ENCODE measurements around the gene SGPP2.
"Not testable (repeated sequence)": the region's sequence is repeated elsewhere in the genome, so short reads cannot be mapped to it uniquely, and the experiment has no call there.

Gene SGPP2

DNA sequence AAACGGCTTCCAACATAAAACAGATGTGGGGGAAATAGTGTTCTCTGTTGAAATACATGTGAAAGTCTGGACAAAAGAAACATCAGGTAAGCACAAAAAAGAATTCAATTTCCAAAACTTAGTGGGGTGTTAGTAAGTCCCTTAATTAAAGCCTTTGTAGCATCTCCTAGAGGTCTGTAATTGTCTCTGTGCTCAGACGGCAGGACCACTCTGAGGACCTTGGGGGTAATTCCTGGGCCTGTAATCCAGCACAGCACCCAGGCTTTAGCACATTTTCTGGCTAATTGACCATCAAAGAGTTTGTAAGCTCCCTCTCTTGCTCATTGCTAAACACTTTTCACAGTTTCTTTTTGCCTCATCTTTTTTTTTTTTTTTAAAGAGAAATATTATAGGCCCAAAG is 151.3 kb downstream of the SGPP2 start:
- DNase-seq (ENCODE audit: low read depth, low spot score), result no peak

DNA sequence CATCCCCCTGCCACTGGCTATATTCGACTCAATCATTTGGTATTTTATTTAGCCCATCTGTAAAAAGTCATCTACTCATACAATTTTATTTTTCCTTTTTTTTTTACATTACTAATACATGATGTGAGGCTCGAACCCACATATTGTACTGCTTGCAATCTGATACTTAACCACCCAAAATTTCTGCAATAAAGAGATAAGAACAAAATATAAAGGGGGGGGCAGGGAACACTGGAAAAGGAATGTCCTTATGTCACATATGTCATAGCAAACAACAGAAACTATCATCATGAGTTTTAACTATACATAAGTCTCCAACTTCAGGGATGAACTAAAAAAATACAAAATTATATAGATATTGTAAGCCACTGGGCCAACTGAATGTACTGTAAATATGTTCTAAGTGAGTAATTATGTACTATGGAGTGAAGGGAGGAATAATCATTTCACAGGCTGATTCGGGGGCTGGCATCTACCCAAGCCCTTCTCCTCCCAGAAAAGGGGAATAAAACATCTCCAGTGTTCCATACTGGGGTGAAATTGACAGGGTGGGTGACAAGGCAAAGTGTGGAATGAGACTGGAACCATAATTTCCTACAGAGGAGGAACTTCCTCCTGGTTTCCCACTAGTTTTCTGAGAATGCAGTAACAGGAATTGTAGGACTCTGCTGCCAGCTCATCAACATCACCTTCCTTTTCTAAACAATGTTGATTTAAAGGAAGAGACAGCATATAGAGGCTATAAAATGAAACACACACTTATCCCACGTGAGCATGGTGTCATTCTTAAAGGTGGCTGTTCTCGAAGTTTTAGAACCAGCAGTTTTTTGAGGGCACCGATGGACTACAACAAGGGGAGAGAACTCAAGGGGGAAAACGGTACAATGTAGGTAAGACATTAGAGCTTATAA is 152.1 kb downstream of the SGPP2 start:
- DNase-seq (ENCODE audit: low read depth, low spot score), result no peak

DNA sequence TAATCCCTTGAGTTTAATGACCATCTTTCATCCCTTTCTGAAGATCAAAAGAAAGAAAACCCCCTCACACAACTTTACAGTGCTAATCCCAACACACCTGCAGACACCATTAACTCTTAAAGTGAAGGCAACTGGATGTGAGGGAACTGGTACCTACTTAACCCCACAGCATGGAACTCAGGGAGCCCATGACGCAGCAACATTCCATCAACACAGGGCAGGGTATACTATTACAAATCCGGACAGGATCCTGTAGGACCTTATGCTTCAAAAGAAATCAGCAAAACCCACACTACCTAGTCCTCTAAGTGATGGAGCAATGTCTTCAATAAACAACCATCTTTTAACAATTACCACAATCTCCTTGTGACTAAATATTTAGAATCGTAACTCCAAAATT is 153.0 kb downstream of the SGPP2 start:
- no peak for DNase-seq (ENCODE audit: low read depth, low spot score)

DNA sequence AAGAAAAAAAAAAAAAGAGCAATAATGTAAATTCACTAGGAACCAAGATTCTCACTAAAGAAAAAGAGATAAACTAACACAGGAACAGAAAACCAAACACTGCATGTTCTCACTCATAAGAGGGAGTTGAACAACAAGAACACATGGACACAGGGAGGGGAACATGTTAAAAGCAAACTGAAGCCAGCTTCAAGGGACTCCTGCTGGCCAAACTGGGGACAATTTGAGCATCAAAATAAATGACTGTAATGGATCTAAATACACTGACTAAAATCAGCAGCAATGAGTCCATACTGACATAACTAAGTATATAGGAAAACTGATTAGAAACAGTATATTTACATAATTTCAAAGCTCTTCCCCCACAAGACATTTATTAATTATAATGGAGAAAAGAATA is 158.6 kb downstream of the SGPP2 start:
- no peak for DNase-seq (ENCODE audit: low read depth, low spot score)

DNA sequence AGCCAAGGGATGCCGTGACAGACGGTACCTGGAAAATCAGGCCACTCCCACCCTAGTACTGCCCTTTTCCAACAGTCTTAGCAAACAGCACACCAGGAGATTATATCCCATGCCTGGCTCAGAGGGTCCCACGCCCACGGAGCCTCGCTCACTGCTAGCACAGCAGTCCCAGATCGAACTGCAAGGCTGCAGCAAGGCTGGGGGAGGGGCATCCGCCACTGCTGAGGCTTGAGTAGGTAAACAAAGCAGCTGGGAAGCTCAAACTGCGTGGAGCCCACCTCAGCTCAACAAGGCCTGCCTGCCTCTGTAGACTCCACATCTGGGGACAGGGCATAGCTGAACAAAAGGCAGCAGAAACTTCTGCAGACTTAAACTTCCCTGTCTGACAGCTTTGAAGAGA is 160.2 kb downstream of the SGPP2 start:
- not testable (repeated sequence) for DNase-seq (ENCODE audit: low read depth, low spot score)

DNA sequence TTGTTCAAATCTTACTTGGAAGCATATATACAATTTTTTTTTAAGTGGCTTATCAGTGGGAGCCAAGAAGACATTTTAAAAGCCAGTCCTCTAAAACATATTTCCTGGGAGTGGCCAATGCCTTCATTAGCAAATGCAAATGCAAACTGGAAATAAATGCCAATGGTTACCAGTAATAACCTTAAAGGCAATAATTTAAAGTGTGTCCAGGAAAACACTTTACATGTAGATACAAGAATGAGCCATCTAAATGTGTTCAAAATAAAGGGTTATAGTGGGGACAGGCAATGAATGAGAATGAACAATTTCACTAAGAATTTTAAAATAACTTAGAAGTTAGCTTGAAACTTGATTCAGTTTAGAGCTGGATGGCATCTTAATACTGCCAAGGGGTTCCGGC is 167.3 kb downstream of the SGPP2 start:
- DNase-seq (ENCODE audit: low read depth, low spot score), result no peak

DNA sequence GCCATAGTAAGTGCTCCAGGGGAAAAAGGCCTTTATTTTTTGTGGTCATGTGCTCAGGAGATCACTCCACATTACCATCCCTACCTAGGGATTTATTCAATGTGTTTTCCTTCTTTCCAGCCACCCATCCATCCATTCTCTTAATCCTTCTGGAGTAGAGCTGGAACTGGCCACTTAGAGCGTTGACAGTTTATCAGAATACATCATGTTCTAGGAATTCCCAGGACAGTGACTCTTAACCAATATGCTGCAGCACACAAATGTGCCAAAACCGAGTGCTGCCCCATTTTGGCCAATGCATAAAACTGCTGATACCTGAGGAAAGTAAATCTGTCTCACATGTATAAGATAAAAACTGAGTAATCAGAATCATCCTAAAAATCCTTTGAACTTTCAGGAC is 167.8 kb downstream of the SGPP2 start:
- DNase-seq (ENCODE audit: low read depth, low spot score), result no peak

DNA sequence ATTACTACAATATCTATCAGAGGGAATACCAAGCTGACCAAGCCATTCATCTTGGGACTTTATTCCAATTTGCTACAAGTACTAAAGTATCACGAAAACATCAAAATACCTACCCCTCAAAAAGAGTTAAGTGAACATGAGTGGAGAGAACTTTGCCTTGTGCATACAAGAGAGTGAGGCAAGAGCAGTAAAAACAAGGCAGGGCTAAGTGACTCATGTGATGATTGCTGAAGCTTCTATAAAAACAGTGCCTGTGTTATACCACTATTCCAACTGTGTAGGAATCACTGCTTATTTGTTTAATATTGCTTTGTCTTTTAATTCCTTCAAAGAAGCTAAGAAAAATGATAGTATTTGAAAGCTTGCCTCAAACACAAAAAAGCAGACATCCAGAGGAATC is 170.3 kb downstream of the SGPP2 start:
- DNase-seq (ENCODE audit: low read depth, low spot score), result no peak

DNA sequence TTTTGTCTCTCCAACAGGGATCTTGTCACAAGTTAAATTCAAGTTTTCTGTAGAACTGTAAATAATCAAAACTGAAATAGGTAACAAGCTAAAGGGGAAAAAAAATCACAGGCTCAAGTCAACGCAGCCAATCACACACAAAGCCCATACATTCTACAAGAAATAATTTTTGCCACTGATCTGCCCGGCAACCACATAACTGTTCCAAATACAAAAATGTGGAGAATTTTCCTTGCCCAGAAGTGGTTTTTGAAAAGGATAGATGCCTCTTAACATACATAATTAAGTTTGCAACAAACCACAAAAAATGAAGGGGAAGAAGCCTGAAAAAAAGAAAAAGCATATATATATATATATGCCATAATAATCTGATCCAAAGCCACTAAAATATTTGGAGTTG is 171.2 kb downstream of the SGPP2 start:
- DNase-seq (ENCODE audit: low read depth, low spot score), result no peak

DNA sequence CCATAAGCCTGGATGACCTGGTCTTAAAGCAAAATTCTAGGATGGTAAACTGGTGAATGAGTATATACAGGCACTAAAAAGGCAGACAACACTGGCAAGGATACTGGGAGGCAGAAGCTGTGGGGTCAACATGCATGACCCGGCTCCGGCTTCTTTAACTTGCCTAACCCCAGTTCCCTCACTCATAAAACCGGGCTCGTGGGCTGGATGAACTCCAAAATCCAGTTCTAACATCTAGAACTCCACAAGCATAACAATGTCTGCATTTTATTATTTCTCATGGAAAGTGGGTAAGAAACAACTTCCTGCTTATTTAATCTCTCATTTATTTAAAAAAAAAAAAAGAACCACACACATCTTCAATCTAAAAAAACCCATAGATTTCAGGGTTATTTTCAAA is 174.3 kb downstream of the SGPP2 start:
- no peak for DNase-seq (ENCODE audit: low read depth, low spot score)

DNA sequence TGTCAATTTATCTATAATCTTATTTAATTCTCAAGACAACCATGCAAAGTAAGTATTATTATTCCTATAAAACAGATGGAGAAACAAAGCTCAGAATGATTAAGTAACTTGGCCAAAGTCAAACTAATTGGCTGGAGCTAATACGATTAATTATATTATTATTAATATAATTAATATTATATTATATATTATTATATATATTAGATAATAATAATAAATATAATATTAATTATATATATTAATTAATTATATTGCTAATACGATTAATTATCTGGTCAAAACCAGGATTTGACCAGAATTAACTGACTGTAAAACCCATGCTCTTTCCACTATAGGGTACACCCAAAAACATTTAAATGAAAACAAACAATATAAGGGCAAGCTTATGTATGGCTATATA is 179.2 kb downstream of the SGPP2 start:
- DNase-seq (ENCODE audit: low read depth, low spot score), result no peak

DNA sequence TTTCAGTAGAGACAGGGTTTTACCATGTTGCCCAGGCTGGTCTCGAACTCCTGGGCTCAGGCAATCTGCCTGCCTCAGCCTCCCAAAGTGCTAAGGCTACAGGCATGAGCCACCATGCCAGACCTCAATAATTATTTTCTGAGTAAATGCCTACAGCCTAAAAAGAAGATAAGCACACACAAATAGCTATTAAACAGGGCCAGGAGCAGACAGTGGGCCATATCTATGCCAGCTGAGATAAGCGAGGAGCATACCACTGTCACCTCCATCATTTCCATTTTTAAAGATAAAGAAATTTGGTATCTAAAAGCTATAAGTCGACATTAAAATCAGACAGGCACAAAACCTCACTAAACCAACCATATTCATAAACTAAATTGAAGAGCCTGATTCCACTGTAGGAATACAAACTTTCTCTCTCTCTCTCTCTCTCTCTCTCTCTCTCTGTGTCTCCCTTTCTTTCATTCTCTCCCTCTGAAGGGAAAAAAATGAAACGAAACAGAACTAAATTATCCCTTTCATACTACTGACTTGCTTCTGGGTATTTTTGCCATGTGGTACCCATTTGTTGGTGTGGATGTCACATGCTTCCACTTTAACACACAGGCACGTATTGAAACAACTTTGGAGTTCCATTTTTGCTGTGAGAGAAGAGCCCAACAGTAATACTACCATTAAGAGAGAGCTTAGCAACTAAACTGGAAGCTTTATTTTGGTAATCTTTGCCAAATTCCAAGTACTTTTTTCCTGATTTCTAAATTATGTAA is 180.6 kb downstream of the SGPP2 start:
- no peak for DNase-seq (ENCODE audit: low read depth, low spot score)

DNA sequence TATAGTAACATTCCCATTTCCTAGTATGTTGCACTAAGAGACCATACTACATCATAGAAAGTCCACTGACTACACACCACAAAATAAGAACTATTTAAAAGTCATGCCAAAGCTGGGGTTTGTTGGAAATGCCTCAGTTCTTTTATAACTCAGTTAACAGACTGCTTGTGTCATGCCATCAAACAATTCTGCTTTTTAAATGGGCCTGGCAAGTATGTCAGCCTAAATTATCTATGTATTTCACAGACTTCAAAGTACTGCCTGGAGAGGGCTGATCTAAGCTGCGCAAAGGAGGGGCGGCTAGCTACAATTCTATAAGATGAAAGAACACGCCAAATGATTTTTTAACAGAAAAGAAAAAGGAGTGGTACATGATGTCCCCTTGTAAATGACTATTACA is 182.0 kb downstream of the SGPP2 start:
- DNase-seq (ENCODE audit: low read depth, low spot score), result no peak

DNA sequence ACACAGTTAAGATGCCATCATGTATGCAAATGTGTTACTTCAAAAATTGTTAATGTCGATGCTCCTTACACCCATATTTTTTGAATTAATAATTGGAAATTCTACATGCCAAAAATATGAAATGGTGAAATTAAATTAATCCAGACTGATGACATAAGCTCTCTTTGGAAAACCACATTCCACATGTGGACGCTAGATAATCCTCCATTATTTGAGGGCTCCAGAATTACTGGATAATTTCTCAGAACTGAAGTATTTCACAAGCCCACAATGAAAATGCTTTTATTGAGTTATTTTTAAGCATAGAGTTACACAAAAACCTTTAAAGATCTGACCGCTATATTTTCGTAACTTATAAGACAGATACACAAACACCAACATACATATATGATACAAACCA is 183.7 kb downstream of the SGPP2 start:
- DNase-seq (ENCODE audit: low read depth, low spot score), result no peak

DNA sequence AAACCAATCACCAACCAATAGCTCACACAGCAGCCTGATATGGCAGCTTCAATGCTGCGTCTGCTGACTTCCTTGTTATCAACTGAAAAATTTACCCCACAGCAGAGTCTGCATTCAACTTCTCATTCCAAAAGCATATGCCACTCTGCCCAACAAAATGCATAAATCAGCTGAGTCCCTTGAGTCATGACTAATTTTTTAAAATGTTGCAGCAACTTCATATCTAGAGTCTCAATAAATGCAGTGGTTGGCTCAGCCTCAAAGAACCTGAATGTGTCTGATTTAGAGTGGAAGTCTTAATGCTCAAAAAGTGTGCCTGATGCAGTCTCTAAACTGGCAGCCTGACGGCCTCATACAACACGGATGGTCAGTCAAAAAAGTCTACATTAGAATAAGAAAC is 185.0 kb downstream of the SGPP2 start:
- DNase-seq (ENCODE audit: low read depth, low spot score), result no peak

Measured in ELF-1 (cell line).